SK-N-SH treated with all-trans-retinoic acid at 6 μM for 48 hours (cell line): ENCODE data around the gene NQO1.

ENCODE experiments used
- ZC3H10 ChIP-seq: fragments of 250-450 bp; sonication (Bioruptor Pico); IDR thresholded peaks from 2 replicates; pipeline ENCODE4 v1.5.1; 2021; ENCODE audit warnings: mild to moderate bottlenecking, moderate library complexity
- TF ChIP-seq, protein P1 (sequence below): fragments of 250-450 bp; sonication (Bioruptor Pico); IDR thresholded peaks from 2 replicates; pipeline ENCODE4 v1.8.0; 2021; ENCODE audit warnings: low read depth, mild to moderate bottlenecking, moderate library complexity, borderline replicate concordance

DNA sequence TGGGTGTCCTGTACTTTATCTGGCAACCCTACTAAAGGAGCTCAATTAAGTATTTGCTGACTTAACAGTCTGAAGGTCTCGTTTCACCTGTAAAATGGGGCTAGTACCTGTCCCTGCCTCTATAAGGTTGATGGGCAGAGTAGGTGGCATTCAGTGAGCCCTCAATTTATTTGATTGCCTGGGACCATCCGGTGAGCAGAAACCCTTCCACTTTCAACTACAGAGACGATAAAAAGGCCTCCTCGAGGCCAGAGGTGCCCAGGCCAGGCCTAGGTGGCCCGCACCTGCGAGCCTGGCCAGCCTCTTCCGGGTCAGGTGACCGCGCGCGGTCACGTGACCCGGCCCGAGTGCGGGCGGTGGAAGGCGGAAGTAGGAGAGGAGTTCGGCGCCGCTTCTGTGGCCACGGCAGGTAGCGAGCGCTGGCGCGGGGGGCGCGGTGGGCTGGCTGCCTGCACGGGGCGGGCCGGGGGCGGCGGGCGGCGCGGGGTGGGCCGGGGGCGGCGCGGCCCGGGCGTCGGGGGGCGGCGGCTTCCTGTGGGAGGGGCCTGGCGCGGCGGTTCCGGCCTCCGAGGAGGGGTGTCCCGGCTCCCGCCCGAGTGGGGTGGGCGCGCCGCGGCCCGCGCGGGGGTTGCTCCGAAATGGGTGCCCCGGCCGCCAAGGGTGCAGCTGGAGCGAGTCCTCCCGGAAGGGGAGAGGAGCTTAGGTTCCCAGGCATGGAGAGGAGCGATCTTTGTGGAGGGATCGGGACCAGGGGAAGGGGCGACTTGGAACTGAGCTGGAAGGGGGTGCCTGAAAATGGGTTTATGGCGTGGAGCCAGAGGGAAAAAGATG, 35.8 kb upstream of the NQO1 start, which contains the start of gene WWP2:
- TF ChIP-seq, protein P1, sequence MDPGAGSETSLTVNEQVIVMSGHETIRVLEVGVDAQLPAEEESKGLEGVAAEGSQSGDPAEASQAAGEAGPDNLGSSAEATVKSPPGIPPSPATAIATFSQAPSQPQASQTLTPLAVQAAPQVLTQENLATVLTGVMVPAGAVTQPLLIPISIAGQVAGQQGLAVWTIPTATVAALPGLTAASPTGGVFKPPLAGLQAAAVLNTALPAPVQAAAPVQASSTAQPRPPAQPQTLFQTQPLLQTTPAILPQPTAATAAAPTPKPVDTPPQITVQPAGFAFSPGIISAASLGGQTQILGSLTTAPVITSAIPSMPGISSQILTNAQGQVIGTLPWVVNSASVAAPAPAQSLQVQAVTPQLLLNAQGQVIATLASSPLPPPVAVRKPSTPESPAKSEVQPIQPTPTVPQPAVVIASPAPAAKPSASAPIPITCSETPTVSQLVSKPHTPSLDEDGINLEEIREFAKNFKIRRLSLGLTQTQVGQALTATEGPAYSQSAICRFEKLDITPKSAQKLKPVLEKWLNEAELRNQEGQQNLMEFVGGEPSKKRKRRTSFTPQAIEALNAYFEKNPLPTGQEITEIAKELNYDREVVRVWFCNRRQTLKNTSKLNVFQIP, result no peak
- TF ChIP-seq ZC3H10, result no peak
